HG02798 (cell line): ENCODE measurements around the gene MSN.

ENCODE experiments used
- ATAC-seq: cut with Tn5 transposase; IDR thresholded peaks from one replicate; pipeline ENCODE4 v1.9.1; 2021; ENCODE audit warnings: mild to moderate bottlenecking; ENCODE audit not compliant: unreplicated experiment, poor library complexity

MSN gene

DNA sequence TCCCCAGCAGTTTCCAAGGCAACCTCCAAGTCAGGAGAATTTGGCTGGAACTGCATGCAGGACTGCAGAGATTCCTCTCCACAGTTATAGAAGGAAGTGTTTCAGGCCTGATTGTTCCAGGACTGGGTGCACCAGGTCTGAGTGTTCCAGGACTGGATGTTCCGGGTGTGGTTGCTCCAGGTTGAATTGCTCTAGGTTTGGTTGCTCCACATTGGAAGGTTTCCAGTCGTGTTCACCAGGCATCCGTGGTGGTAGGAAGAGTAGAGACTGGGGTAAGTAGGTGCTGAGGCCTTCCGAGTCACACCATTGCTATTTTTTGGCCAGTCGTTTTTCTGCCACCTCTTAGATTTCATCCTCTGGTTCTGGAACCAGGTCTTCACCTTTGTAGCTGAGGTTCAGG is 105.4 kb downstream of the MSN start:
- ATAC-seq = no peak

- no peak for ATAC-seq
Measured at GRCh38 chrX:65781845-65782244, 114.4 kb downstream of the MSN start.

GRCh38 chrX:65783746-65784145 is 116.3 kb downstream of the MSN start:
- ATAC-seq = peak; percentile 60
